T-cell (primary cell): ENCODE measurements around the gene AHRR. TPM values are rescaled to one million over a fixed set of nuclear protein-coding genes. Genes with fewer than 3 reads are reported as not detected.
"Not testable (repeated sequence)": the region's sequence is repeated elsewhere in the genome, so short reads cannot be mapped to it uniquely, and the experiment has no call there.

Experiments
- ATAC-seq, 4 experiments: fragments of 200-7000 bp in 3 of 4; fragments of 150-1000 bp in 1 of 4; cut with Tn5 transposase; replicated peaks in 1 of 4; 1 replicate in 3 of 4; 2 replicates in 1 of 4; pipeline ENCODE4 v1.10.0; 2021; ENCODE audit warnings: moderate library complexity in 3 of 4, mild to moderate bottlenecking in 2 of 4, moderate number of reproducible peaks in 1 of 4
- CTCF ChIA-PET, 2 donors: fragments of 300-600 bp; sonication (Branson Sonifier 250); formaldehyde crosslinking; loops; one replicate each; lab custom pipeline; 2022; ENCODE audit warnings: antibody characterized with exemption in 2 of 2; lab: Charles Lee
- POLR2A ChIA-PET, 2 donors: fragments of 300-600 bp; sonication (Branson Sonifier 250); formaldehyde crosslinking; loops; one replicate each; lab custom pipeline; 2022; ENCODE audit warnings: antibody characterized with exemption in 2 of 2; lab: Charles Lee
- DNase-seq, 35 experiments: peaks; one replicate each; pipeline versions ENCODE4 v3.0.0 to v3.0.0-alpha.2; 2013 to 2023
- H3K27ac ChIP-seq: one replicate; pipeline ENCODE4 v1.5.1; 2013; ENCODE audit warnings: low read length
- H3K27me3 ChIP-seq, 2 experiments: replicated peaks in 1 of 2; 1 replicate in 1 of 2; 2 replicates in 1 of 2; pipeline versions ENCODE4 v1.6.1 to v1.7.0; 2013; ENCODE audit warnings: low read length in 1 of 2, mixed read lengths in 1 of 2; ENCODE audit not compliant: control insufficient read depth in 2 of 2, insufficient read depth in 2 of 2; ENCODE audit errors: extremely low read depth in 1 of 2
- H3K36me3 ChIP-seq, 2 donors: 1 replicate in 1 of 2; 2 replicates in 1 of 2; pipeline versions ENCODE4 v1.6.1 to v1.7.0; 2013; ENCODE audit warnings: low read length in 1 of 2; ENCODE audit not compliant: control insufficient read depth in 2 of 2, insufficient read depth in 1 of 2; ENCODE audit errors: extremely low read depth in 1 of 2
- H3K4me1 ChIP-seq, 2 experiments: 1 replicate in 1 of 2; 2 replicates in 1 of 2; pipeline versions ENCODE4 v1.6.1 to v1.7.0; 2013; ENCODE audit warnings: low read length in 2 of 2, mixed read lengths in 1 of 2; ENCODE audit not compliant: insufficient read depth in 2 of 2, control insufficient read depth in 1 of 2; ENCODE audit errors: extremely low read depth in 1 of 2
- H3K4me3 ChIP-seq, 2 donors: 1 replicate in 1 of 2; 2 replicates in 1 of 2; pipeline versions ENCODE4 v1.5.1 to v1.7.0; 2013; ENCODE audit warnings: mild to moderate bottlenecking in 2 of 2, low read length in 1 of 2, moderate library complexity in 1 of 2; ENCODE audit not compliant: control insufficient read depth in 1 of 2; ENCODE audit errors: extremely low read depth in 1 of 2
- H3K9me3 ChIP-seq: 2 replicates; pipeline ENCODE4 v1.7.0; 2013
- H3K27ac Mint-ChIP-seq, 2 donors: one replicate each; pipeline ENCODE4 v1.8.0; 2020 to 2021; ENCODE audit warnings: mild to moderate bottlenecking in 2 of 2, mixed read lengths in 2 of 2
- H3K27me3 Mint-ChIP-seq, 2 donors: one replicate each; pipeline ENCODE4 v1.8.0; 2021 to 2022; ENCODE audit warnings: mixed read lengths in 2 of 2
- H3K36me3 Mint-ChIP-seq: one replicate; pipeline ENCODE4 v1.8.0; 2021; ENCODE audit warnings: mixed read lengths
- H3K4me1 Mint-ChIP-seq, 3 donors: one replicate each; pipeline ENCODE4 v1.8.0; 2020 to 2022; ENCODE audit warnings: mixed read lengths in 3 of 3, mild to moderate bottlenecking in 1 of 3
- H3K4me3 Mint-ChIP-seq, 3 donors: one replicate each; pipeline ENCODE4 v1.8.0; 2020 to 2022; ENCODE audit warnings: mild to moderate bottlenecking in 3 of 3, mixed read lengths in 3 of 3, moderate library complexity in 3 of 3
- H3K9me3 Mint-ChIP-seq, 3 donors: one replicate each; pipeline ENCODE4 v1.8.0; 2020 to 2022; ENCODE audit warnings: mixed read lengths in 3 of 3
- WGBS: methylation state at CpG from one replicate; pipeline ENCODE4 v1.1.5; 2013; ENCODE audit warnings: missing lambda C conversion rate; ENCODE audit not compliant: insufficient coverage; 5-methylcytosine and 5-hydroxymethylcytosine counted together
- total RNA-seq, 35 experiments: library from RNA in 6 of 35; stranded (reverse) in 6 of 35; fragments of 120-200 nt in 1 of 35; gene quantifications; one replicate each; pipeline versions ENCODE4 v1.2.1 to v1.2.4 and lab custom pipeline; 2013 to 2026

Gene AHRR
- total RNA-seq, 5 donors from 2014 or later (not counting 1 experiment from before 2014, with no cell fraction given), result 0.55 to 13.5 (median 3.4) TPM

GRCh38 chr5:407801-408268 lies 86.3 kb downstream of the AHRR start:
- Mint-ChIP-seq H3K4me1 (peaks cover 0 to 2% (median 0%) of the 10 kb centered on the region in 3 donors), H3K36me3 (no peaks in the 10 kb centered on the region), H3K9me3 (no peaks in the 10 kb centered on the region), H3K4me3 (no peak overlapping the region), H3K27ac (no peak overlapping the region), H3K27me3 (peaks cover 16 to 28% of the 10 kb centered on the region in 2 donors)
- CTCF ChIA-PET, result no interaction called here
- Histone ChIP-seq H3K27me3 (peaks cover 0 to 23% of the 10 kb centered on the region in 2 experiments), H3K9me3 (no peaks in the 10 kb centered on the region), H3K36me3 (no peaks in the 10 kb centered on the region), H3K27ac (no peak overlapping the region), H3K4me3 (no peak overlapping the region), H3K4me1 (no peaks in the 10 kb centered on the region)
- 92% methylated on average over 3 of the region's 8 CpGs for WGBS
- POLR2A ChIA-PET, result no interaction called here
- DNase-seq, result no peak
- no peak for ATAC-seq

DNA sequence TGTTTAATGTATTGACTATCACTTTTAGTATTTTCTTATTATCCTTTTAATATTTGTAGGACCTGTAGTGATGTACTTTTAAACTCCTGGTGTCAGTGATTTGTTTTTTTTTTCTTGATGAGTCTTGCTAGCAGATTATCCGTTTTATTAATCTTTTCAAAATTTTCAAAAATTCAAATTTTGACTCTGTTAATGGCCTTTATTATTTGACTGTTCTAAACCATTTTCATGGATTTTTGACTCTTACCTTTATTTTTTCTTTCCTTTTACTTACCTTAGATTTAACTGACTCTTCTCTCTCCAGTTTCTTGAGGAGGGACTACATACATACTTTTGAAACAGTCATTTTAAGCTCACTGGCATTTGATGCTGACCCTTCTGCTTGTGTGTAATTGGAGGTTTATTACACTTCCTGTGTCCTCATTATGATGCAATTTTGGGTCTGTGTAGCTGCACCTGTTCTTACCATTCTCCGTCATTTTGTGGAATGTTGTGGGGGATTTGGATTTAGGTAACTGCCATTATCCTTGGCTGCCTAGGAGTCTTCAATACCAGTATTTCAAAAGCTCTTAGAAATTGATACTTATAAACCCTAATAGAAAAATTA lies 89.5 kb downstream of the AHRR start:
- H3K27me3 Mint-ChIP-seq, result peaks cover 6 to 13% of the 10 kb centered on the region in 2 donors
- WGBS, result no CpG with 5 or more reads among the region's 2 CpGs
- no peaks in the 10 kb centered on the region for H3K36me3 Mint-ChIP-seq
- H3K4me1 Mint-ChIP-seq, result no peaks in the 10 kb centered on the region
- Histone ChIP-seq H3K27me3 (peaks cover 0 to 17% of the 10 kb centered on the region in 2 experiments), H3K36me3 (no peaks in the 10 kb centered on the region), H3K27ac (no peak overlapping the region), H3K4me3 (no peak overlapping the region), H3K9me3 (no peaks in the 10 kb centered on the region), H3K4me1 (no peaks in the 10 kb centered on the region)
- H3K27ac Mint-ChIP-seq, result no peak overlapping the region
- no peak overlapping the region for H3K4me3 Mint-ChIP-seq
- ChIA-PET CTCF (no interaction called here), POLR2A (no interaction called here)
- ATAC-seq (no peak), DNase-seq (no peak)
- H3K9me3 Mint-ChIP-seq, result no peaks in the 10 kb centered on the region

- no peak for ATAC-seq
- Histone ChIP-seq H3K36me3 (no peaks in the 10 kb centered on the region), H3K27me3 (peaks cover 0 to 19% of the 10 kb centered on the region in 2 experiments), H3K9me3 (no peaks in the 10 kb centered on the region), H3K4me3 (no peak overlapping the region), H3K4me1 (no peaks in the 10 kb centered on the region), H3K27ac (no peak overlapping the region)
- Mint-ChIP-seq H3K36me3 (no peaks in the 10 kb centered on the region), H3K4me3 (no peak overlapping the region), H3K27ac (no peak overlapping the region), H3K9me3 (no peaks in the 10 kb centered on the region), H3K27me3 (peaks cover 6 to 13% of the 10 kb centered on the region in 2 donors), H3K4me1 (no peaks in the 10 kb centered on the region)
- 73% methylated on average over 10 of the region's 13 CpGs for WGBS
- ChIA-PET CTCF (no interaction called here), POLR2A (no interaction called here)
- no peak for DNase-seq
Measured at GRCh38 chr5:411728-412127, 90.2 kb downstream of the AHRR start.

- H3K9me3 ChIP-seq, H3K4me3 Mint-ChIP-seq, H3K4me3 ChIP-seq, H3K4me1 ChIP-seq, H3K36me3 ChIP-seq, POLR2A ChIA-PET, H3K9me3 Mint-ChIP-seq, H3K36me3 Mint-ChIP-seq, CTCF ChIA-PET, H3K4me1 Mint-ChIP-seq, H3K27ac ChIP-seq, H3K27ac Mint-ChIP-seq, ATAC-seq: not testable (repeated sequence)
- H3K27me3 Mint-ChIP-seq, result peaks cover 6 to 13% of the 10 kb centered on the region in 2 donors
- H3K27me3 ChIP-seq, result peaks cover 0 to 21% of the 10 kb centered on the region in 2 experiments
- peak in 1 of 35 experiments; percentile 18 for DNase-seq
- 68% methylated on average over 27 of the region's 42 CpGs for WGBS
Measured at GRCh38 chr5:414991-415927, 93.7 kb downstream of the AHRR start.

GRCh38 chr5:415928-416635 lies 94.6 kb downstream of the AHRR start:
- Histone ChIP-seq H3K27me3 (peaks cover 0 to 21% of the 10 kb centered on the region in 2 experiments), H3K4me1 (no peaks in the 10 kb centered on the region), H3K27ac (no peak overlapping the region), H3K36me3 (no peaks in the 10 kb centered on the region), H3K4me3 (no peak overlapping the region), H3K9me3 (no peaks in the 10 kb centered on the region)
- WGBS, result 63% methylated on average over 17 of the region's 24 CpGs
- peaks cover 6 to 11% of the 10 kb centered on the region in 2 donors for H3K27me3 Mint-ChIP-seq
- DNase-seq (no peak), ATAC-seq (no peak)
- no peaks in the 10 kb centered on the region for H3K9me3 Mint-ChIP-seq
- H3K36me3 Mint-ChIP-seq, result no peaks in the 10 kb centered on the region
- CTCF ChIA-PET, result no interaction called here
- POLR2A ChIA-PET, result no interaction called here
- H3K4me3 Mint-ChIP-seq, result no peak overlapping the region
- no peak overlapping the region for H3K27ac Mint-ChIP-seq
- no peaks in the 10 kb centered on the region for H3K4me1 Mint-ChIP-seq

- no peak overlapping the region for H3K4me3 Mint-ChIP-seq
- DNase-seq, result no peak
- Histone ChIP-seq H3K27me3 (peaks cover 0 to 20% of the 10 kb centered on the region in 2 experiments), H3K36me3 (no peaks in the 10 kb centered on the region), H3K27ac (no peak overlapping the region), H3K9me3 (no peaks in the 10 kb centered on the region), H3K4me3 (no peak overlapping the region), H3K4me1 (no peaks in the 10 kb centered on the region)
- H3K36me3 Mint-ChIP-seq, result no peaks in the 10 kb centered on the region
- 87% methylated on average over 13 of the region's 14 CpGs for WGBS
- no peaks in the 10 kb centered on the region for H3K4me1 Mint-ChIP-seq
- H3K9me3 Mint-ChIP-seq, result no peaks in the 10 kb centered on the region
- ChIA-PET CTCF (no interaction called here), POLR2A (no interaction called here)
- peaks cover 6 to 8% of the 10 kb centered on the region in 2 donors for H3K27me3 Mint-ChIP-seq
- ATAC-seq, result no peak
- H3K27ac Mint-ChIP-seq, result no peak overlapping the region
Measured at GRCh38 chr5:416636-416960, 95.1 kb downstream of the AHRR start.
